DND-41 (cell line): ENCODE measurements around the gene TAOK3.

Source experiments
- ATAC-seq: fragments of 200-7000 bp; cut with Tn5 transposase; 3 replicates; pipeline ENCODE4 v1.9.1; 2021; ENCODE audit warnings: low read depth; ENCODE audit not compliant: insufficient read depth
- DNase-seq: peaks from one replicate; pipeline ENCODE4 v3.0.0-alpha.2; 2020
- H2AFZ ChIP-seq: 2 replicates; pipeline ENCODE4 v1.6.0; 2012; ENCODE audit warnings: low read depth, low read length
- H3K27ac ChIP-seq: 2 replicates; pipeline ENCODE4 v1.5.1; 2012; ENCODE audit warnings: low read length, inconsistent platforms
- H3K27me3 ChIP-seq: fragments of 200-600 bp; sonication (generic); 2 replicates; pipeline ENCODE4 v1.6.0; 2012; ENCODE audit warnings: low read length, mild to moderate bottlenecking, inconsistent platforms; ENCODE audit not compliant: insufficient read depth, poor library complexity
- H3K36me3 ChIP-seq: 2 replicates; pipeline ENCODE4 v1.5.1; 2012; ENCODE audit warnings: low read length, inconsistent platforms; ENCODE audit not compliant: insufficient read depth
- H3K4me1 ChIP-seq: 2 replicates; pipeline ENCODE4 v1.5.1; 2012; ENCODE audit warnings: mild to moderate bottlenecking, low read length; ENCODE audit not compliant: insufficient read depth
- H3K4me2 ChIP-seq: 2 replicates; pipeline ENCODE4 v1.6.0; 2012; ENCODE audit warnings: mild to moderate bottlenecking, moderate library complexity, low read length, inconsistent platforms; ENCODE audit not compliant: insufficient read depth
- H3K4me3 ChIP-seq, 2 experiments: fragments of 200-600 bp in 1 of 2; shearing (Covaris generic) in 1 of 2; 2 replicates each; pipeline ENCODE4 v1.5.1; 2012 to 2016; ENCODE audit warnings: inconsistent platforms in 2 of 2, low read length in 2 of 2, mild to moderate bottlenecking in 2 of 2, low read depth in 1 of 2, moderate library complexity in 1 of 2
- H3K79me2 ChIP-seq: 2 replicates; pipeline ENCODE4 v1.6.0; 2012; ENCODE audit warnings: low read length, inconsistent platforms; ENCODE audit not compliant: insufficient read depth
- H3K9ac ChIP-seq: 2 replicates; pipeline ENCODE4 v1.6.0; 2012; ENCODE audit warnings: low read depth, mild to moderate bottlenecking, inconsistent platforms, low read length, moderate library complexity
- H3K9me3 ChIP-seq: 2 replicates; pipeline ENCODE4 v1.5.1; 2012; ENCODE audit warnings: low read length, moderate library complexity, mild to moderate bottlenecking, inconsistent platforms; ENCODE audit not compliant: insufficient read depth, severe bottlenecking
- H4K20me1 ChIP-seq: 2 replicates; pipeline ENCODE4 v1.6.0; 2012; ENCODE audit warnings: low read length; ENCODE audit not compliant: insufficient read depth
- EZH2 ChIP-seq: IDR thresholded peaks from 3 replicates; pipeline ENCODE4 v1.6.1; 2012; ENCODE audit warnings: borderline replicate concordance, low read depth, mild to moderate bottlenecking, moderate library complexity, low read length, inconsistent platforms; ENCODE audit not compliant: severe bottlenecking
- TF ChIP-seq, protein P1 (sequence below): IDR thresholded peaks from 2 replicates; pipeline ENCODE4 v1.5.1; 2012; ENCODE audit warnings: borderline replicate concordance, low read length, moderate library complexity, mild to moderate bottlenecking; ENCODE audit not compliant: poor library complexity, severe bottlenecking; ENCODE audit errors: extremely low read depth

TAOK3 gene

GRCh38 chr12:118397708-118398440 lies 25.2 kb upstream of the TAOK3 start:
- Histone ChIP-seq H3K4me1 (no peaks in the 10 kb centered on the region), H4K20me1 (peaks cover 2% of the 10 kb centered on the region; the same call in 1 of the 2 replicates), H3K36me3 (peaks cover 88% of the 10 kb centered on the region), H2AFZ (no peak overlapping the region), H3K9me3 (no peaks in the 10 kb centered on the region), H3K4me3 (no peak overlapping the region), H3K27ac (no peak overlapping the region), H3K4me2 (no peak overlapping the region), H3K79me2 (no peaks in the 10 kb centered on the region), H3K27me3 (no peaks in the 10 kb centered on the region), H3K9ac (no peak overlapping the region)
- DNase-seq (no peak), ATAC-seq (no peak)
- TF ChIP-seq, protein P1, sequence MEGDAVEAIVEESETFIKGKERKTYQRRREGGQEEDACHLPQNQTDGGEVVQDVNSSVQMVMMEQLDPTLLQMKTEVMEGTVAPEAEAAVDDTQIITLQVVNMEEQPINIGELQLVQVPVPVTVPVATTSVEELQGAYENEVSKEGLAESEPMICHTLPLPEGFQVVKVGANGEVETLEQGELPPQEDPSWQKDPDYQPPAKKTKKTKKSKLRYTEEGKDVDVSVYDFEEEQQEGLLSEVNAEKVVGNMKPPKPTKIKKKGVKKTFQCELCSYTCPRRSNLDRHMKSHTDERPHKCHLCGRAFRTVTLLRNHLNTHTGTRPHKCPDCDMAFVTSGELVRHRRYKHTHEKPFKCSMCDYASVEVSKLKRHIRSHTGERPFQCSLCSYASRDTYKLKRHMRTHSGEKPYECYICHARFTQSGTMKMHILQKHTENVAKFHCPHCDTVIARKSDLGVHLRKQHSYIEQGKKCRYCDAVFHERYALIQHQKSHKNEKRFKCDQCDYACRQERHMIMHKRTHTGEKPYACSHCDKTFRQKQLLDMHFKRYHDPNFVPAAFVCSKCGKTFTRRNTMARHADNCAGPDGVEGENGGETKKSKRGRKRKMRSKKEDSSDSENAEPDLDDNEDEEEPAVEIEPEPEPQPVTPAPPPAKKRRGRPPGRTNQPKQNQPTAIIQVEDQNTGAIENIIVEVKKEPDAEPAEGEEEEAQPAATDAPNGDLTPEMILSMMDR: no peak
- TF ChIP-seq EZH2: no peak

- Histone ChIP-seq H3K4me1 (no peaks in the 10 kb centered on the region), H3K4me2 (no peak overlapping the region), H3K9ac (no peak overlapping the region), H3K4me3 (no peak overlapping the region), H4K20me1 (peaks cover 4% of the 10 kb centered on the region; the same call in 1 of the 2 replicates), H3K9me3 (no peaks in the 10 kb centered on the region), H3K27ac (no peak overlapping the region), H3K27me3 (no peaks in the 10 kb centered on the region), H3K79me2 (no peaks in the 10 kb centered on the region), H3K36me3 (peaks cover 85% of the 10 kb centered on the region), H2AFZ (no peak overlapping the region)
- no peak for TF ChIP-seq EZH2
- TF ChIP-seq, protein P1: no peak
- no peak for ATAC-seq
- DNase-seq: no peak
Observed at GRCh38 chr12:118391836-118392235, 19.1 kb upstream of the TAOK3 start.

DNA sequence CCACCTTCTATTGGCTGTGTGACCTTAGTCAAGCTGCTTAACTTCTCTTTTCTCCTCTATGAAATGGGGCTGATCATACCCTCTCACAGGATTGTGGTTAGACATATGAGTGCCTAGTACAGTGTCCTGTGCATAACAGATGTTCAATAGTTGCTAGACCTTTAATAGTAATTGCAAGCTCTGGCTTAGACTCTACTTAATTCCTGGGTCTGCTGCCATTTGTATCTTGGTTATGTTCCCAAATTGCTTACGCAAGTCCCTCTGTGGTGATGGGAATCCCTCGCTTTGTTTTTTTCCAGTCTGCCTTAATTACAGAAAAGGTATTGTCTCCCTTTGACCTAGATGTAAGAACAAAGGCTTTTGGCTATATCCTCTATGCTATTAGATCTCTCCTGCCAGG lies 18.7 kb upstream of the TAOK3 start:
- Histone ChIP-seq H3K4me1 (no peaks in the 10 kb centered on the region), H3K27me3 (no peaks in the 10 kb centered on the region), H4K20me1 (peaks cover 4% of the 10 kb centered on the region; the same call in 1 of the 2 replicates), H3K4me3 (no peak overlapping the region), H3K36me3 (peaks cover 85% of the 10 kb centered on the region), H3K9me3 (no peaks in the 10 kb centered on the region), H3K9ac (no peak overlapping the region), H3K27ac (no peak overlapping the region), H2AFZ (no peak overlapping the region), H3K4me2 (no peak overlapping the region), H3K79me2 (no peaks in the 10 kb centered on the region)
- DNase-seq (no peak), ATAC-seq (no peak)
- TF ChIP-seq, protein P1: no peak
- no peak for TF ChIP-seq EZH2
